ENCODE measurements around the gene MAP2K2.

Gene MAP2K2

DNA sequence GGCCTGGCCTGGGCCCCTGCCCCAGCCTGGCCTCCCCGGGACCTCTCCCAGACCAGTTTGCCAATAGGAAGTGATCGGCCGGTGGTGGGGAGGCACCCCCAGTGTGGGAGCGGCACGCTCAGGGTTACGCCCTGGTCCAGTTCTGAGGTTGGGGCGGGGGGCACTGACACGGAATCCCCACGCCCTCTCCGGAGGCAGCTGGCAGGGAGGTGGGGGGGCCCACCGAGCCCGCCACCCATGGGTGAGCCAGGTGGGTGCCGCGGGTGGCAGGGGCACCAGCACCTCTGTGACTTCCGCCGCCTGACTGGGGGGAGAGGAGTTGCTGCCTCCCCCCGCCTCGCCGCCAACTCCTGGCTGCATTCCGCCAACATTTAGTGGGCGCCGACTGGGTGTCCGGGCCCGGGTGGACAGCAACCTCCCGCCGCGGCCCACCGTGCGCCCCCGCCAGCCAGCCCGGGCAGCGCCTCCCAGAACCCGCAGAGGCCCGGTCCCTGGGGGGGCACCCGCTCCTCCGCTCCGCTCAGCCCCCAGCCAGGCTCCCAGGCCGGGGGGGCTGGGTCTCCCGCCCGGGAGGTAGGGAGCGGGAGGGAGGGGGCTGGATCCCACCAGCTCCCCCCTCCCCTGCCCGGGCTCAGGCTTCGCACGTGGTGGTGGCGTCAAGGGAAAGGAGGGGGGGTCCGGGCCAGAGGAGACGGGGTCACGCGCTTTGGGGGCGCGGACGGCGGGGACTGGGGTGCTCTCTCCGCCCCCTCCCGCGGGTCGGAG, 59.2 kb downstream of the MAP2K2 start (continued):
- TF ChIP-seq ZIC2 (tag by site-specific recombination; IDR thresholded peaks at IDR 0.05) (peak; percentile 75), SP3 (tag by site-specific recombination; IDR thresholded peaks at IDR 0.05) (peak; percentile 23; the same call in 1 of the 2 replicates), KLF8 (tag by site-specific recombination; IDR thresholded peaks at IDR 0.05) (peak; percentile 37; the same call in 1 of the 2 replicates), GLIS1 (tag by site-specific recombination; IDR thresholded peaks at IDR 0.05) (peak; percentile 98), ZNF10 (tag by site-specific recombination; IDR thresholded peaks at IDR 0.05) (0 out of 2 replicates have a peak, but pooled peaks have one; percentile 21), ZNF292 (tag by site-specific recombination; IDR thresholded peaks at IDR 0.05; ENCODE audit: borderline replicate concordance, low read depth) (no peak), ZBTB20 (tag by site-specific recombination; IDR thresholded peaks at IDR 0.05) (0 out of 2 replicates have a peak, but pooled peaks have one; percentile 10), ZEB2 (tag by site-specific recombination; IDR thresholded peaks at IDR 0.05) (0 out of 2 replicates have a peak, but pooled peaks have one; percentile 71), ZNF664 (tag by site-specific recombination; IDR thresholded peaks at IDR 0.05) (no peak), ZNF600 (tag by site-specific recombination; IDR thresholded peaks at IDR 0.05) (0 out of 2 replicates have a peak, but pooled peaks have one; percentile 23), ZNF112 (tag by site-specific recombination; IDR thresholded peaks at IDR 0.05) (no peak), BCL11B (tag by site-specific recombination; IDR thresholded peaks at IDR 0.05; ENCODE audit: low read depth) (no peak; the same call in 1 of the 2 replicates), KLF9 (tag by site-specific recombination; IDR thresholded peaks at IDR 0.05; ENCODE audit: low read depth) (peak; percentile 26; the same call in 1 of the 2 replicates), ZNF350 (tag by site-specific recombination; IDR thresholded peaks at IDR 0.05) (no peak), IKZF3 (tag by site-specific recombination; IDR thresholded peaks at IDR 0.05) (no peak), ZNF792 (tag by site-specific recombination; IDR thresholded peaks at IDR 0.05) (0 out of 2 replicates have a peak, but pooled peaks have one; percentile 59), ZNF423 (tag by site-specific recombination; IDR thresholded peaks at IDR 0.05) (peak; percentile 99), ZNF155 (tag by site-specific recombination; IDR thresholded peaks at IDR 0.05) (no peak)
- TF ChIP-seq, protein P1, sequence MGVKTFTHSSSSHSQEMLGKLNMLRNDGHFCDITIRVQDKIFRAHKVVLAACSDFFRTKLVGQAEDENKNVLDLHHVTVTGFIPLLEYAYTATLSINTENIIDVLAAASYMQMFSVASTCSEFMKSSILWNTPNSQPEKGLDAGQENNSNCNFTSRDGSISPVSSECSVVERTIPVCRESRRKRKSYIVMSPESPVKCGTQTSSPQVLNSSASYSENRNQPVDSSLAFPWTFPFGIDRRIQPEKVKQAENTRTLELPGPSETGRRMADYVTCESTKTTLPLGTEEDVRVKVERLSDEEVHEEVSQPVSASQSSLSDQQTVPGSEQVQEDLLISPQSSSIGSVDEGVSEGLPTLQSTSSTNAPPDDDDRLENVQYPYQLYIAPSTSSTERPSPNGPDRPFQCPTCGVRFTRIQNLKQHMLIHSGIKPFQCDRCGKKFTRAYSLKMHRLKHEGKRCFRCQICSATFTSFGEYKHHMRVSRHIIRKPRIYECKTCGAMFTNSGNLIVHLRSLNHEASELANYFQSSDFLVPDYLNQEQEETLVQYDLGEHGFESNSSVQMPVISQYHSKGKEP (tag by site-specific recombination; IDR thresholded peaks at IDR 0.05): no peak
- TF ChIP-seq, protein P2, sequence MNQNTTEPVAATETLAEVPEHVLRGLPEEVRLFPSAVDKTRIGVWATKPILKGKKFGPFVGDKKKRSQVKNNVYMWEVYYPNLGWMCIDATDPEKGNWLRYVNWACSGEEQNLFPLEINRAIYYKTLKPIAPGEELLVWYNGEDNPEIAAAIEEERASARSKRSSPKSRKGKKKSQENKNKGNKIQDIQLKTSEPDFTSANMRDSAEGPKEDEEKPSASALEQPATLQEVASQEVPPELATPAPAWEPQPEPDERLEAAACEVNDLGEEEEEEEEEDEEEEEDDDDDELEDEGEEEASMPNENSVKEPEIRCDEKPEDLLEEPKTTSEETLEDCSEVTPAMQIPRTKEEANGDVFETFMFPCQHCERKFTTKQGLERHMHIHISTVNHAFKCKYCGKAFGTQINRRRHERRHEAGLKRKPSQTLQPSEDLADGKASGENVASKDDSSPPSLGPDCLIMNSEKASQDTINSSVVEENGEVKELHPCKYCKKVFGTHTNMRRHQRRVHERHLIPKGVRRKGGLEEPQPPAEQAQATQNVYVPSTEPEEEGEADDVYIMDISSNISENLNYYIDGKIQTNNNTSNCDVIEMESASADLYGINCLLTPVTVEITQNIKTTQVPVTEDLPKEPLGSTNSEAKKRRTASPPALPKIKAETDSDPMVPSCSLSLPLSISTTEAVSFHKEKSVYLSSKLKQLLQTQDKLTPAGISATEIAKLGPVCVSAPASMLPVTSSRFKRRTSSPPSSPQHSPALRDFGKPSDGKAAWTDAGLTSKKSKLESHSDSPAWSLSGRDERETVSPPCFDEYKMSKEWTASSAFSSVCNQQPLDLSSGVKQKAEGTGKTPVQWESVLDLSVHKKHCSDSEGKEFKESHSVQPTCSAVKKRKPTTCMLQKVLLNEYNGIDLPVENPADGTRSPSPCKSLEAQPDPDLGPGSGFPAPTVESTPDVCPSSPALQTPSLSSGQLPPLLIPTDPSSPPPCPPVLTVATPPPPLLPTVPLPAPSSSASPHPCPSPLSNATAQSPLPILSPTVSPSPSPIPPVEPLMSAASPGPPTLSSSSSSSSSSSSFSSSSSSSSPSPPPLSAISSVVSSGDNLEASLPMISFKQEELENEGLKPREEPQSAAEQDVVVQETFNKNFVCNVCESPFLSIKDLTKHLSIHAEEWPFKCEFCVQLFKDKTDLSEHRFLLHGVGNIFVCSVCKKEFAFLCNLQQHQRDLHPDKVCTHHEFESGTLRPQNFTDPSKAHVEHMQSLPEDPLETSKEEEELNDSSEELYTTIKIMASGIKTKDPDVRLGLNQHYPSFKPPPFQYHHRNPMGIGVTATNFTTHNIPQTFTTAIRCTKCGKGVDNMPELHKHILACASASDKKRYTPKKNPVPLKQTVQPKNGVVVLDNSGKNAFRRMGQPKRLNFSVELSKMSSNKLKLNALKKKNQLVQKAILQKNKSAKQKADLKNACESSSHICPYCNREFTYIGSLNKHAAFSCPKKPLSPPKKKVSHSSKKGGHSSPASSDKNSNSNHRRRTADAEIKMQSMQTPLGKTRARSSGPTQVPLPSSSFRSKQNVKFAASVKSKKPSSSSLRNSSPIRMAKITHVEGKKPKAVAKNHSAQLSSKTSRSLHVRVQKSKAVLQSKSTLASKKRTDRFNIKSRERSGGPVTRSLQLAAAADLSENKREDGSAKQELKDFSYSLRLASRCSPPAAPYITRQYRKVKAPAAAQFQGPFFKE (tag by site-specific recombination; IDR thresholded peaks at IDR 0.05; ENCODE audit: borderline replicate concordance): 0 out of 2 replicates have a peak, but pooled peaks have one; percentile 67
- TF ChIP-seq, protein P3, sequence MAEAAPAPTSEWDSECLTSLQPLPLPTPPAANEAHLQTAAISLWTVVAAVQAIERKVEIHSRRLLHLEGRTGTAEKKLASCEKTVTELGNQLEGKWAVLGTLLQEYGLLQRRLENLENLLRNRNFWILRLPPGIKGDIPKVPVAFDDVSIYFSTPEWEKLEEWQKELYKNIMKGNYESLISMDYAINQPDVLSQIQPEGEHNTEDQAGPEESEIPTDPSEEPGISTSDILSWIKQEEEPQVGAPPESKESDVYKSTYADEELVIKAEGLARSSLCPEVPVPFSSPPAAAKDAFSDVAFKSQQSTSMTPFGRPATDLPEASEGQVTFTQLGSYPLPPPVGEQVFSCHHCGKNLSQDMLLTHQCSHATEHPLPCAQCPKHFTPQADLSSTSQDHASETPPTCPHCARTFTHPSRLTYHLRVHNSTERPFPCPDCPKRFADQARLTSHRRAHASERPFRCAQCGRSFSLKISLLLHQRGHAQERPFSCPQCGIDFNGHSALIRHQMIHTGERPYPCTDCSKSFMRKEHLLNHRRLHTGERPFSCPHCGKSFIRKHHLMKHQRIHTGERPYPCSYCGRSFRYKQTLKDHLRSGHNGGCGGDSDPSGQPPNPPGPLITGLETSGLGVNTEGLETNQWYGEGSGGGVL (tag by site-specific recombination; IDR thresholded peaks at IDR 0.05): peak; percentile 98
- TF ChIP-seq, protein P4, sequence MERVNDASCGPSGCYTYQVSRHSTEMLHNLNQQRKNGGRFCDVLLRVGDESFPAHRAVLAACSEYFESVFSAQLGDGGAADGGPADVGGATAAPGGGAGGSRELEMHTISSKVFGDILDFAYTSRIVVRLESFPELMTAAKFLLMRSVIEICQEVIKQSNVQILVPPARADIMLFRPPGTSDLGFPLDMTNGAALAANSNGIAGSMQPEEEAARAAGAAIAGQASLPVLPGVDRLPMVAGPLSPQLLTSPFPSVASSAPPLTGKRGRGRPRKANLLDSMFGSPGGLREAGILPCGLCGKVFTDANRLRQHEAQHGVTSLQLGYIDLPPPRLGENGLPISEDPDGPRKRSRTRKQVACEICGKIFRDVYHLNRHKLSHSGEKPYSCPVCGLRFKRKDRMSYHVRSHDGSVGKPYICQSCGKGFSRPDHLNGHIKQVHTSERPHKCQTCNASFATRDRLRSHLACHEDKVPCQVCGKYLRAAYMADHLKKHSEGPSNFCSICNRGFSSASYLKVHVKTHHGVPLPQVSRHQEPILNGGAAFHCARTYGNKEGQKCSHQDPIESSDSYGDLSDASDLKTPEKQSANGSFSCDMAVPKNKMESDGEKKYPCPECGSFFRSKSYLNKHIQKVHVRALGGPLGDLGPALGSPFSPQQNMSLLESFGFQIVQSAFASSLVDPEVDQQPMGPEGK (tag by site-specific recombination; IDR thresholded peaks at IDR 0.05): peak; percentile 94
- TF ChIP-seq, protein P5, sequence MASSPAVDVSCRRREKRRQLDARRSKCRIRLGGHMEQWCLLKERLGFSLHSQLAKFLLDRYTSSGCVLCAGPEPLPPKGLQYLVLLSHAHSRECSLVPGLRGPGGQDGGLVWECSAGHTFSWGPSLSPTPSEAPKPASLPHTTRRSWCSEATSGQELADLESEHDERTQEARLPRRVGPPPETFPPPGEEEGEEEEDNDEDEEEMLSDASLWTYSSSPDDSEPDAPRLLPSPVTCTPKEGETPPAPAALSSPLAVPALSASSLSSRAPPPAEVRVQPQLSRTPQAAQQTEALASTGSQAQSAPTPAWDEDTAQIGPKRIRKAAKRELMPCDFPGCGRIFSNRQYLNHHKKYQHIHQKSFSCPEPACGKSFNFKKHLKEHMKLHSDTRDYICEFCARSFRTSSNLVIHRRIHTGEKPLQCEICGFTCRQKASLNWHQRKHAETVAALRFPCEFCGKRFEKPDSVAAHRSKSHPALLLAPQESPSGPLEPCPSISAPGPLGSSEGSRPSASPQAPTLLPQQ (tag by site-specific recombination; IDR thresholded peaks at IDR 0.05): peak; percentile 44; the same call in 1 of the 2 replicates
- TF ChIP-seq, protein P6, sequence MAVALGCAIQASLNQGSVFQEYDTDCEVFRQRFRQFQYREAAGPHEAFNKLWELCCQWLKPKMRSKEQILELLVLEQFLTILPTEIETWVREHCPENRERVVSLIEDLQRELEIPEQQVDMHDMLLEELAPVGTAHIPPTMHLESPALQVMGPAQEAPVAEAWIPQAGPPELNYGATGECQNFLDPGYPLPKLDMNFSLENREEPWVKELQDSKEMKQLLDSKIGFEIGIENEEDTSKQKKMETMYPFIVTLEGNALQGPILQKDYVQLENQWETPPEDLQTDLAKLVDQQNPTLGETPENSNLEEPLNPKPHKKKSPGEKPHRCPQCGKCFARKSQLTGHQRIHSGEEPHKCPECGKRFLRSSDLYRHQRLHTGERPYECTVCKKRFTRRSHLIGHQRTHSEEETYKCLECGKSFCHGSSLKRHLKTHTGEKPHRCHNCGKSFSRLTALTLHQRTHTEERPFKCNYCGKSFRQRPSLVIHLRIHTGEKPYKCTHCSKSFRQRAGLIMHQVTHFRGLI (tag by site-specific recombination; IDR thresholded peaks at IDR 0.05): no peak

Measured in HEK293 (cell line).